ENCODE results near the gene BMAL1.

GRCh38 chr11:13339195-13340153 is 61.9 kb downstream of the BMAL1 start:
- TF ChIP-seq SRF (IDR thresholded peaks at IDR 0.05; ENCODE audit: low read depth, low read length) (no peak), POLR2A (IDR thresholded peaks at IDR 0.05; ENCODE audit: control extremely low read depth in 1 of 2, low read depth in 2 of 2, low read length in 2 of 2) (no peak), SAP30 (IDR thresholded peaks at IDR 0.05; ENCODE audit: insufficient read depth, insufficient replicate concordance, low read length) (no peak), GTF2F1 (IDR thresholded peaks at IDR 0.05; ENCODE audit: borderline replicate concordance, low read depth, low read length) (no peak), CTBP2 (IDR thresholded peaks at IDR 0.05; ENCODE audit: borderline replicate concordance, insufficient read depth, insufficient read length, low read length) (no peak), GABPA (IDR thresholded peaks at IDR 0.05; ENCODE audit: borderline replicate concordance, insufficient read depth, low read length) (no peak), SUZ12 (IDR thresholded peaks at IDR 0.05; ENCODE audit: low read length) (no peak), EZH2 (IDR thresholded peaks at IDR 0.05; ENCODE audit: low read depth, low read length, severe bottlenecking) (no peak)
- TF ChIP-seq, protein P1, sequence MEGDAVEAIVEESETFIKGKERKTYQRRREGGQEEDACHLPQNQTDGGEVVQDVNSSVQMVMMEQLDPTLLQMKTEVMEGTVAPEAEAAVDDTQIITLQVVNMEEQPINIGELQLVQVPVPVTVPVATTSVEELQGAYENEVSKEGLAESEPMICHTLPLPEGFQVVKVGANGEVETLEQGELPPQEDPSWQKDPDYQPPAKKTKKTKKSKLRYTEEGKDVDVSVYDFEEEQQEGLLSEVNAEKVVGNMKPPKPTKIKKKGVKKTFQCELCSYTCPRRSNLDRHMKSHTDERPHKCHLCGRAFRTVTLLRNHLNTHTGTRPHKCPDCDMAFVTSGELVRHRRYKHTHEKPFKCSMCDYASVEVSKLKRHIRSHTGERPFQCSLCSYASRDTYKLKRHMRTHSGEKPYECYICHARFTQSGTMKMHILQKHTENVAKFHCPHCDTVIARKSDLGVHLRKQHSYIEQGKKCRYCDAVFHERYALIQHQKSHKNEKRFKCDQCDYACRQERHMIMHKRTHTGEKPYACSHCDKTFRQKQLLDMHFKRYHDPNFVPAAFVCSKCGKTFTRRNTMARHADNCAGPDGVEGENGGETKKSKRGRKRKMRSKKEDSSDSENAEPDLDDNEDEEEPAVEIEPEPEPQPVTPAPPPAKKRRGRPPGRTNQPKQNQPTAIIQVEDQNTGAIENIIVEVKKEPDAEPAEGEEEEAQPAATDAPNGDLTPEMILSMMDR (IDR thresholded peaks at IDR 0.05; ENCODE audit: control extremely low read depth in 1 of 3, insufficient read depth in 1 of 3, low read depth in 1 of 3, low read length in 3 of 3) = no peak

Data from H1 (cell line).